SK-N-SH treated with all-trans-retinoic acid at 6 μM for 48 hours (cell line): ENCODE measurements around the gene DNAH9.
"Not testable (repeated sequence)": the region's sequence is repeated elsewhere in the genome, so short reads cannot be mapped to it uniquely, and the experiment has no call there.

ENCODE experiments used
- ATAC-seq: fragments of 200-7000 bp; cut with Tn5 transposase; 3 replicates; pipeline ENCODE4 v1.9.1; 2020; ENCODE audit warnings: mild to moderate bottlenecking, moderate library complexity
- ARNTL ChIP-seq: fragments of 450-650 bp; formaldehyde crosslinking; IDR thresholded peaks from 2 replicates; pipeline ENCODE4 v1.5.0; 2020; ENCODE audit warnings: low read depth, mild to moderate bottlenecking, moderate library complexity, borderline replicate concordance
- CREB5 ChIP-seq: fragments of 250-450 bp; sonication (Bioruptor Pico); IDR thresholded peaks from 2 replicates; pipeline ENCODE4 v1.5.1; 2020; ENCODE audit warnings: low read depth, mild to moderate bottlenecking, moderate library complexity
- CSRNP3 ChIP-seq: fragments of 250-450 bp; sonication (Bioruptor Pico); IDR thresholded peaks from 2 replicates; pipeline ENCODE4 v1.5.1; 2021; ENCODE audit warnings: mild to moderate bottlenecking, moderate library complexity
- GLIS3 ChIP-seq: fragments of 250-450 bp; sonication (Bioruptor Pico); IDR thresholded peaks from 2 replicates; pipeline ENCODE4 v1.5.0; 2020; ENCODE audit warnings: mild to moderate bottlenecking, moderate library complexity
- OSR1 ChIP-seq: fragments of 250-450 bp; sonication (Bioruptor Pico); IDR thresholded peaks from 2 replicates; pipeline ENCODE4 v1.8.0; 2022; ENCODE audit warnings: moderate library complexity, mild to moderate bottlenecking, inconsistent platforms
- PATZ1 ChIP-seq: fragments of 250-450 bp; sonication (Bioruptor Pico); IDR thresholded peaks from 2 replicates; pipeline ENCODE4 v1.8.0; 2020; ENCODE audit warnings: mild to moderate bottlenecking, moderate library complexity, borderline replicate concordance
- POU6F1 ChIP-seq: fragments of 250-450 bp; sonication (Bioruptor Pico); IDR thresholded peaks from 2 replicates; pipeline ENCODE4 v1.8.0; 2021; ENCODE audit warnings: low read depth, mild to moderate bottlenecking, moderate library complexity, borderline replicate concordance
- PPARA ChIP-seq: fragments of 250-450 bp; sonication (Bioruptor Pico); IDR thresholded peaks from 2 replicates; pipeline ENCODE4 v1.5.0; 2020; ENCODE audit warnings: mild to moderate bottlenecking, borderline replicate concordance
- RARB ChIP-seq: fragments of 250-450 bp; sonication (Bioruptor Pico); IDR thresholded peaks from 2 replicates; pipeline ENCODE4 v1.8.0; 2021; ENCODE audit warnings: mild to moderate bottlenecking, moderate library complexity
- TSHZ2 ChIP-seq: fragments of 250-450 bp; sonication (Bioruptor Pico); IDR thresholded peaks from 2 replicates; pipeline ENCODE4 v1.5.0; 2020; ENCODE audit warnings: mild to moderate bottlenecking, moderate library complexity
- ZC3H10 ChIP-seq: fragments of 250-450 bp; sonication (Bioruptor Pico); IDR thresholded peaks from 2 replicates; pipeline ENCODE4 v1.5.1; 2021; ENCODE audit warnings: mild to moderate bottlenecking, moderate library complexity
- ZFP3 ChIP-seq: fragments of 250-450 bp; sonication (Bioruptor Pico); IDR thresholded peaks from 2 replicates; pipeline ENCODE4 v1.5.0; 2020; ENCODE audit warnings: mild to moderate bottlenecking, moderate library complexity
- ZFP30 ChIP-seq: fragments of 450-650 bp; formaldehyde crosslinking; IDR thresholded peaks from 2 replicates; pipeline ENCODE4 v1.5.0; 2022; ENCODE audit warnings: mild to moderate bottlenecking, moderate library complexity
- ZNF565 ChIP-seq: fragments of 450-650 bp; formaldehyde crosslinking; conservative IDR thresholded peaks from 2 replicates; pipeline ENCODE4 v1.5.0; 2020; ENCODE audit warnings: low read depth, mild to moderate bottlenecking, moderate library complexity
- ZNF70 ChIP-seq: fragments of 450-650 bp; formaldehyde crosslinking; IDR thresholded peaks from 2 replicates; pipeline ENCODE4 v1.5.0; 2020; ENCODE audit warnings: mild to moderate bottlenecking, moderate library complexity
- ZNF8 ChIP-seq: fragments of 450-650 bp; formaldehyde crosslinking; IDR thresholded peaks from 2 replicates; pipeline ENCODE4 v1.5.0; 2020; ENCODE audit warnings: mild to moderate bottlenecking, moderate library complexity

DNAH9 gene

GRCh38 chr17:11954936-11955335, 356.7 kb downstream of the DNAH9 start:
- no peak for ATAC-seq
- TF ChIP-seq GLIS3 (CRISPR knock-in tag), result no peak
- no peak for TF ChIP-seq ZFP30 (CRISPR knock-in tag)
- TF ChIP-seq OSR1 (CRISPR knock-in tag), result no peak
- TF ChIP-seq ARNTL (CRISPR knock-in tag), result no peak
- no peak for TF ChIP-seq POU6F1 (CRISPR knock-in tag)

GRCh38 chr17:11969565-11969964, 371.3 kb downstream of the DNAH9 start:
- TF ChIP-seq ZFP3 (no peak), ZNF565 (CRISPR knock-in tag) (no peak), ARNTL (CRISPR knock-in tag) (no peak), CREB5 (CRISPR knock-in tag) (no peak), RARB (no peak), PPARA (CRISPR knock-in tag) (no peak), TSHZ2 (no peak), CSRNP3 (no peak)
- no peak for ATAC-seq

GRCh38 chr17:11972741-11973140, 374.5 kb downstream of the DNAH9 start:
- not testable (repeated sequence) for ATAC-seq

- no peak for ATAC-seq
- TF ChIP-seq CREB5 (CRISPR knock-in tag), result no peak
- TF ChIP-seq ZNF8 (CRISPR knock-in tag), result no peak
- no peak for TF ChIP-seq RARB
- no peak for TF ChIP-seq ZFP30 (CRISPR knock-in tag)
- no peak for TF ChIP-seq TSHZ2
- TF ChIP-seq ZC3H10 (CRISPR knock-in tag), result no peak
- TF ChIP-seq GLIS3 (CRISPR knock-in tag), result no peak
- no peak for TF ChIP-seq PPARA (CRISPR knock-in tag)
- no peak for TF ChIP-seq PATZ1 (CRISPR knock-in tag)
- no peak for TF ChIP-seq ZNF70
- TF ChIP-seq ARNTL (CRISPR knock-in tag), result no peak
- TF ChIP-seq POU6F1 (CRISPR knock-in tag), result no peak
These were observed 381.5 kb downstream of the DNAH9 start for GRCh38 chr17:11979795-11980194.
